ENCODE results near the gene SSBP3. TPM values are rescaled to one million over a fixed set of nuclear protein-coding genes. Genes with fewer than 3 reads are reported as not detected.

The SSBP3 gene
- total and polyA plus RNA-seq, 2 of the 13 experiments (the other 11 are each of a cell fraction or from before 2014, with no cell fraction given): 8.5 to 17.6 TPM

DNA sequence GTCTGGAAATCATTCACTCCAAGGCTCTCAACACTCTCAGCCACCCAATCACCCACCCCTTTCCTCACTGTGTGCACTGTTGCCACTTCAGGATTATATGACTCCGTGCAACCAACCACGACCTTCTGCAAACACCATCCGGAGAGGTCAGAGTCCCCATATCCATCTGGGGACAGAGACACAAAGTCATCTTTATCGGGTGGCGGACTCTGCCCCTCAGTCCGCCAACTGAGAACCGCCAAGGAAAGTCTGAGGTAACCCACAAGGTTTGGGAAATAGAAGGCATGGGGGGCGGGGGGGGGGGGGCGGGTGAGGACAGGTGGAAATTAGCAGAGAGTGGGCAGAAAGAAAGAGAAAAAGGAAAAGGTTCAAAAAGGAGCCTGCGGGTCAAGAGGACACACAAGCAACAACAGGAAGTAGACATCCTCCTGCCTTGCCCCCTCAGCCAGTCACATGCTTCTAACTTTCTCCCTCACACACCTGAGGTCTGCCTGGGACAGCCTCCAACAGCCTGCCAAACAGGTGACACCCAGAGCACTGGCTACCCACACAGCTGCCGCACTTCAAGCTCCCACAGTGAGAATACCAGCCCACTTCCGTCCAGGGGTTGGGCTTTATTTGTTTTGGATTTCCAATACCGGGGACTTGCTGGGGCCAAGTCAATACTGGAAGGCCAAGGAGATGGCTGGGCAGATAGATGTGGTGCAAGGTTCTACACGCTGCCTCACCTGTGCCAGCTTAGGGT is 58.1 kb downstream of the SSBP3 start (continued):
- TF ChIP-seq, protein P1, sequence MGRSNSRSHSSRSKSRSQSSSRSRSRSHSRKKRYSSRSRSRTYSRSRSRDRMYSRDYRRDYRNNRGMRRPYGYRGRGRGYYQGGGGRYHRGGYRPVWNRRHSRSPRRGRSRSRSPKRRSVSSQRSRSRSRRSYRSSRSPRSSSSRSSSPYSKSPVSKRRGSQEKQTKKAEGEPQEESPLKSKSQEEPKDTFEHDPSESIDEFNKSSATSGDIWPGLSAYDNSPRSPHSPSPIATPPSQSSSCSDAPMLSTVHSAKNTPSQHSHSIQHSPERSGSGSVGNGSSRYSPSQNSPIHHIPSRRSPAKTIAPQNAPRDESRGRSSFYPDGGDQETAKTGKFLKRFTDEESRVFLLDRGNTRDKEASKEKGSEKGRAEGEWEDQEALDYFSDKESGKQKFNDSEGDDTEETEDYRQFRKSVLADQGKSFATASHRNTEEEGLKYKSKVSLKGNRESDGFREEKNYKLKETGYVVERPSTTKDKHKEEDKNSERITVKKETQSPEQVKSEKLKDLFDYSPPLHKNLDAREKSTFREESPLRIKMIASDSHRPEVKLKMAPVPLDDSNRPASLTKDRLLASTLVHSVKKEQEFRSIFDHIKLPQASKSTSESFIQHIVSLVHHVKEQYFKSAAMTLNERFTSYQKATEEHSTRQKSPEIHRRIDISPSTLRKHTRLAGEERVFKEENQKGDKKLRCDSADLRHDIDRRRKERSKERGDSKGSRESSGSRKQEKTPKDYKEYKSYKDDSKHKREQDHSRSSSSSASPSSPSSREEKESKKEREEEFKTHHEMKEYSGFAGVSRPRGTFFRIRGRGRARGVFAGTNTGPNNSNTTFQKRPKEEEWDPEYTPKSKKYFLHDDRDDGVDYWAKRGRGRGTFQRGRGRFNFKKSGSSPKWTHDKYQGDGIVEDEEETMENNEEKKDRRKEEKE (IDR thresholded peaks at IDR 0.05): no peak
- no peak; the same call in 1 of the 2 replicates for TF ChIP-seq KDM5B (CRISPR knock-in tag; IDR thresholded peaks at IDR 0.05; ENCODE audit: borderline replicate concordance)
- no peak for TF ChIP-seq RAD51 (IDR thresholded peaks at IDR 0.05; ENCODE audit: borderline replicate concordance)
- TF ChIP-seq, protein P2, sequence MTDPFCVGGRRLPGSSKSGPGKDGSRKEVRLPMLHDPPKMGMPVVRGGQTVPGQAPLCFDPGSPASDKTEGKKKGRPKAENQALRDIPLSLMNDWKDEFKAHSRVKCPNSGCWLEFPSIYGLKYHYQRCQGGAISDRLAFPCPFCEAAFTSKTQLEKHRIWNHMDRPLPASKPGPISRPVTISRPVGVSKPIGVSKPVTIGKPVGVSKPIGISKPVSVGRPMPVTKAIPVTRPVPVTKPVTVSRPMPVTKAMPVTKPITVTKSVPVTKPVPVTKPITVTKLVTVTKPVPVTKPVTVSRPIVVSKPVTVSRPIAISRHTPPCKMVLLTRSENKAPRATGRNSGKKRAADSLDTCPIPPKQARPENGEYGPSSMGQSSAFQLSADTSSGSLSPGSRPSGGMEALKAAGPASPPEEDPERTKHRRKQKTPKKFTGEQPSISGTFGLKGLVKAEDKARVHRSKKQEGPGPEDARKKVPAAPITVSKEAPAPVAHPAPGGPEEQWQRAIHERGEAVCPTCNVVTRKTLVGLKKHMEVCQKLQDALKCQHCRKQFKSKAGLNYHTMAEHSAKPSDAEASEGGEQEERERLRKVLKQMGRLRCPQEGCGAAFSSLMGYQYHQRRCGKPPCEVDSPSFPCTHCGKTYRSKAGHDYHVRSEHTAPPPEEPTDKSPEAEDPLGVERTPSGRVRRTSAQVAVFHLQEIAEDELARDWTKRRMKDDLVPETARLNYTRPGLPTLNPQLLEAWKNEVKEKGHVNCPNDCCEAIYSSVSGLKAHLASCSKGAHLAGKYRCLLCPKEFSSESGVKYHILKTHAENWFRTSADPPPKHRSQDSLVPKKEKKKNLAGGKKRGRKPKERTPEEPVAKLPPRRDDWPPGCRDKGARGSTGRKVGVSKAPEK (CRISPR knock-in tag; IDR thresholded peaks at IDR 0.05; ENCODE audit: borderline replicate concordance): no peak
- TF ChIP-seq PTBP1 (IDR thresholded peaks at IDR 0.05; ENCODE audit: low read depth, low read length, poor library complexity, severe bottlenecking): no peak
- no peak for TF ChIP-seq POLR2AphosphoS2 (IDR thresholded peaks at IDR 0.05; ENCODE audit: low read depth, low read length)
- no peak for TF ChIP-seq TMF1 (CRISPR knock-in tag; IDR thresholded peaks at IDR 0.05; ENCODE audit: low read depth)
- no peak for TF ChIP-seq SMAD3 (CRISPR knock-in tag; IDR thresholded peaks at IDR 0.05)
- TF ChIP-seq DR1 (CRISPR knock-in tag; IDR thresholded peaks at IDR 0.05): no peak
- no peak for TF ChIP-seq ZNF33A (CRISPR knock-in tag; IDR thresholded peaks at IDR 0.05; ENCODE audit: borderline replicate concordance)
- TF ChIP-seq ELF1 (CRISPR knock-in tag; IDR thresholded peaks at IDR 0.05): no peak
- TF ChIP-seq MEIS1 (CRISPR knock-in tag; IDR thresholded peaks at IDR 0.05; ENCODE audit: borderline replicate concordance): 0 out of 2 replicates have a peak, but pooled peaks have one; percentile 33
- TF ChIP-seq EP300 (IDR thresholded peaks at IDR 0.05; ENCODE audit: low read depth in 2 of 2, low read length in 2 of 2): peak in 1 of 2 experiments; percentile 73; a peak in 2 of 4 replicates
- TF ChIP-seq EP300 (CRISPR knock-in tag; IDR thresholded peaks at IDR 0.05; ENCODE audit: borderline replicate concordance): 0 out of 2 replicates have a peak, but pooled peaks have one; percentile 38
- no peak for TF ChIP-seq ZZZ3 (CRISPR knock-in tag; IDR thresholded peaks at IDR 0.05; ENCODE audit: borderline replicate concordance)
- TF ChIP-seq ZNF451 (CRISPR knock-in tag; IDR thresholded peaks at IDR 0.05): no peak
